Stimulated activated CD8-positive, alpha-beta memory T cell treated with anti-CD3 and anti-CD28 coated beads, Interleukin-15, amount 100 ng/mL, for 48 hours (primary cell): ENCODE data around the gene ATP5F1E.

Source experiments
- DNase-seq, 2 donors: peaks; one replicate each; pipeline ENCODE4 v3.0.0-alpha.2; 2020; ENCODE audit warnings: low read depth in 2 of 2

Gene ATP5F1E

GRCh38 chr20:59006167-59006863 lies 25.8 kb downstream of the ATP5F1E start:
- no peak for DNase-seq

GRCh38 chr20:59005523-59006166 lies 26.5 kb downstream of the ATP5F1E start:
- DNase-seq: no peak

- DNase-seq: no peak
These were observed 27.2 kb downstream of the ATP5F1E start for GRCh38 chr20:59004763-59005522.

GRCh38 chr20:59004493-59004762 lies 27.7 kb downstream of the ATP5F1E start:
- DNase-seq: no peak

GRCh38 chr20:59003836-59004492 lies 28.2 kb downstream of the ATP5F1E start:
- no peak for DNase-seq

GRCh38 chr20:59002874-59003399 lies 29.2 kb downstream of the ATP5F1E start:
- no peak for DNase-seq

GRCh38 chr20:59002388-59002787 lies 29.7 kb downstream of the ATP5F1E start:
- DNase-seq: no peak

GRCh38 chr20:59001449-59002171 lies 30.5 kb downstream of the ATP5F1E start:
- DNase-seq: no peak

- no peak for DNase-seq
These were observed 31.1 kb downstream of the ATP5F1E start for GRCh38 chr20:59001068-59001448.

GRCh38 chr20:59000326-59000725 lies 31.8 kb downstream of the ATP5F1E start:
- no peak for DNase-seq

GRCh38 chr20:58998656-58999055 lies 33.5 kb downstream of the ATP5F1E start:
- no peak for DNase-seq

- DNase-seq: no peak
These were observed 34.9 kb downstream of the ATP5F1E start for GRCh38 chr20:58997141-58997770.

- no peak for DNase-seq
These were observed 35.9 kb downstream of the ATP5F1E start for GRCh38 chr20:58996226-58996611.

GRCh38 chr20:58995461-58996225 lies 36.5 kb downstream of the ATP5F1E start:
- DNase-seq: no peak

GRCh38 chr20:58994390-58995159 lies 37.6 kb downstream of the ATP5F1E start:
- no peak for DNase-seq

GRCh38 chr20:58993332-58994248 lies 38.5 kb downstream of the ATP5F1E start:
- no peak for DNase-seq

GRCh38 chr20:58992911-58993310 lies 39.2 kb downstream of the ATP5F1E start:
- DNase-seq: no peak

GRCh38 chr20:58991715-58992114 lies 40.4 kb downstream of the ATP5F1E start:
- no peak for DNase-seq
